Cardiac septum (tissue), 1 donor: ENCODE results near the gene HES3. TPM values are rescaled to one million over a fixed set of nuclear protein-coding genes. Genes with fewer than 3 reads are reported as not detected.

Source experiments
- DNase-seq: peaks from one replicate; pipeline ENCODE4 v3.0.0-alpha.2; 2020; ENCODE audit warnings: low spot score
- intact Hi-C: fragments of 100-400 bp; cut with DNase I; formaldehyde crosslinking; loops from one replicate; pipeline ENCODE4 v1.14.0; 2022
- total RNA-seq: library from RNA; stranded (reverse); fragmentation: NEBNext Ultra II Directional; extraction: Animal tissue kit (Norgen Biotek cat#: 25700); gene quantifications from one replicate; pipeline ENCODE4 v1.2.1, GENCODE V29; 2021
- donor health status: DM: no; HTN: no; CAD: no.

Gene HES3
- total RNA-seq, 1 donor from 2014 or later = not detected

DNA sequence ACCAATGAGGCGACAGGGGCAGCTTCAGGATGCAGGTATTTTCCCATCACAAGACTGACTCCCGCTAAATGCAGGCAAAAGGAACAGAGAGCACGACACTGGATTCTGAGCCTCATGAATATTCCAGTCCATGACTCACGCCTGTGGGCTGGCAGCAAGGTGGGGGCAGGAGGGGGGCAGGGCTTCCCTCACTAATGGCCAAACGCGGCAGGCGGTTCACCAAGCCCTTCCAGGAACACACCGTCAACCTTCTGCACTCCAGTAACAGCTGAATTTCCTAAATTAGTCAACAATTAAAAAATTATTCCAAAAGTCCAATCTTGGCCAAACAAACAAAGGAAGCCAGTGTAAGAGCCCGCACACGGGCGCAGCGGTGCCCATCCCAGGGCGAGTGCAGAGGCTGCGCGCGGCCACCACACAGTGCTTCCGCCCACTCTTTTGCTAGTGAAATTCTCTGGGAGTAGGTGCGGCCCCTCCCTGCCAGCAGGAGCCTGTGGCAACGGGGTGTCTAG, 29.5 kb downstream of the HES3 start:
- intact Hi-C loops = no loop called here
- DNase-seq = no peak

GRCh38 chr1:6274102-6274501, 30.1 kb downstream of the HES3 start:
- intact Hi-C loops = no loop called here
- DNase-seq = no peak

DNA sequence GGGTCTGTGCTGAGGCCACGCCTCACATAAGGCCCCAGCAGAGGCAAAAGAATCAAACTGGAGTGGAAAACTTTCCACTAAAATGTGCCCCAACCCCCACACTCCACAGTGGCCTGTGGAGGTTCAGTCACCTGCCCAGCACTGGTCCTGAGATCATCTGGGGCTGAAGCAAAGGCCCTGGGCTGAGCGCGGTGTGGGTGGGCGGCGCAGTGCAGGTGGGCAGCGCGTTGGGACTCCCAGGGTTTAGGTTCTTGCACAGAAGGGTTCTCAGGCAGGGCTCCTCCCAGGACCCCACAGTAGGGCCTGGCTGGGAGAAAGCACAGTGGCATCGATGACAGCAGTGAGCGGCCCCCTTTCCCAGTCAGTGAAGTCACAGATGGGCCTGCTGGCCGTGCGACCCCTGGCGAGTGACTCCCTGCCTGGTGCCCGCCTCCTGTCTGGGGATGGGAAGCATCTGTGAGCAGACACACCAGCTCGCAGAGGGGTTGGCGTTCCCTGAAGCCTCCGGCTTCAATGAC, 30.7 kb downstream of the HES3 start:
- intact Hi-C loops = no loop called here
- DNase-seq = no peak

- intact Hi-C loops = no loop called here
- DNase-seq = peak; percentile 82
Observed at GRCh38 chr1:6275826-6276782, 32.1 kb downstream of the HES3 start.

DNA sequence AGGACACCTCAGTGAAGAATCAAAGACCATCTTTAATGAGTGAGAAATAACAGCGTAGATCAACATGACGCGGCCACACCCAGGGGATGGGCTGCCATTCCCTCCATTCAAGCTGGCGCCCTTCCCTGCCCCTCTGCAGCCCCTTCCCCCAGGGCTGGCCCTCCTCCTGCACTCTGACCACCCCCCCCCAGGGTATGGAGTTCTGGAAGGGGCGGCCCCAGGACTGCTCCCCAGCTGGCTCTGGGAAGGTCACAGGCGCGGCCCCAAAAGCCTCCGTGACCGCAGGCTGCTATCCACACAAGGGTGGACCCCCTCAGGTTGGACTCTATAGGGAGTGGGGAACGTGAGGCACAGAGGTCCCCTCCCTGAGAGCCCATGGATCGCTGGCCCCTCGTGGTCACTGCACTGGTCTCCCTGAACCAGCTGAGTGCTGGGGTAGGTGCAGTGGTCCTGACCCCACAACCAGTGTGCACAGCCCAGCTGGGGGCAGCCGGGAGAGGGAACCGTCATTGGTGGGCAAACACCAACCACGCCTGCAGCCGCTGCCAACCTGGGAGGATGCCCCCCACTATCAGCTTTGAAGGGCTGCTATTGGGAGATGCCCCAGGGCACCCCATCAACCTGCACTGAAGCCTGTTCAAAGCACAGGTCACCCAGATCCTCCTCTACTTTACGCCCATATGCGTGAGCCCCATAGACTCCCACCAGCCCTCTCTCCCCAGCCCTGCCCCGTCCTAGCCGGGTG, 33.0 kb downstream of the HES3 start:
- DNase-seq = no peak
- intact Hi-C loops = no loop called here

DNA sequence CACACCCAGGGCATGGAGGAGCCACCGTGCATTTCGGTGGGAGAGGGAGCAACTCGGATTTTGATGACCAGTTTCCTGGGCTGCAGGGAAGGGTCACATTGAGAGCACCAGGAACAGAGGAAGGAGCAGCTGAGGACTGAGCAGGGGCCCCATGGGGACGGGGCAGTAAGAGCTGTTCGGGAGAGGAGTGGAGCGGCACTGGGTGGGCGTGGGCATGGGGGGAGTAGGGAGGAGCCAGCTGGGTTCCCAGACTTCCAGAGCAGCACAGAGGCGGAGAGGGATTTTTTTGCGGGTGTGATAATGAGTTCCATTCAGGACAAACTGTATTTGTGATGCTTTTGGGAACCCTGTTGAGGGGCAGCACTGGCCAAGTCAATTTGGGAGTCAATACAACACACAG, 34.3 kb downstream of the HES3 start:
- no peak for DNase-seq
- intact Hi-C loops = no loop called here

- no peak for DNase-seq
- intact Hi-C loops = no loop called here
Observed at GRCh38 chr1:6279066-6279465, 35.1 kb downstream of the HES3 start.

DNA sequence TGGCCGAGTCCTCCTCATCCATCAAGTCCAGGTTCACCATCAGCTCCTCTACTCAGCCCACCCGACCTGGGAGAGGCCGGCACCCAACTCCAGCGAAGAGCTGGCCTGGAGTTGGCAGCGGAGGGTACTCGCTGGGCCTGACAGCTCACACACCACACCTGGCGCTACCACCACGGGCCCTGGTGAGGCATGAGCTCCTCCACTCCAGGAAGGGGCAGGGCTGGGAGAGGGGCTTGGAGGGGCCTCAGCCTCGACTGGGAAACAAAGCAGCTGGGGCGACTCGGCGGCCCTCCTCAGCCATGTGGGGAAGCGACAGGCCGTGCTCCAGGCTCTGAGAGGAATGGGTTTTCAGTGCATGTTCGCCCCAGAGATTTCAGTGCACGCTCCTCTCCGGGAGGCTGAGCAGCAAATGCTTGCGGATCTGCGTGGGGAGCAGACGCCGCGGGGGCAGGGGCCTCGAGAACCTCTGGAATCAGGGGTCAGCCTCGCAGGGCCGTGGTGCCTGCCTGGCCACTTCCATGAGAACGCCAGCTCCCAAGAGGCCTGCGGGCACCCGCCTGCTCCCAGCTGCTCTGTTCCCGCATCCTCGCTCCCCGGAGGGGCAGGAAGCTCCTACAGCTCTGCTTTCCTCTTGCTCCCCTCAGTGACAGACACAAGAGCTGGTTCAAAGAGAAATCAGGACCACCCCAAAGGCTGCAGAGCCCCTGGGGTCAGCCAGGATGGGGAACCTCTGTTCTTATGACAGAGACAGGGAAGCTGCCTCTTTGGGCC, 35.8 kb downstream of the HES3 start:
- intact Hi-C loops = loop anchor here (2.0 kb wide), 1 partner anchor 31 kb away; no protein-coding TSS in a partner anchor

DNA sequence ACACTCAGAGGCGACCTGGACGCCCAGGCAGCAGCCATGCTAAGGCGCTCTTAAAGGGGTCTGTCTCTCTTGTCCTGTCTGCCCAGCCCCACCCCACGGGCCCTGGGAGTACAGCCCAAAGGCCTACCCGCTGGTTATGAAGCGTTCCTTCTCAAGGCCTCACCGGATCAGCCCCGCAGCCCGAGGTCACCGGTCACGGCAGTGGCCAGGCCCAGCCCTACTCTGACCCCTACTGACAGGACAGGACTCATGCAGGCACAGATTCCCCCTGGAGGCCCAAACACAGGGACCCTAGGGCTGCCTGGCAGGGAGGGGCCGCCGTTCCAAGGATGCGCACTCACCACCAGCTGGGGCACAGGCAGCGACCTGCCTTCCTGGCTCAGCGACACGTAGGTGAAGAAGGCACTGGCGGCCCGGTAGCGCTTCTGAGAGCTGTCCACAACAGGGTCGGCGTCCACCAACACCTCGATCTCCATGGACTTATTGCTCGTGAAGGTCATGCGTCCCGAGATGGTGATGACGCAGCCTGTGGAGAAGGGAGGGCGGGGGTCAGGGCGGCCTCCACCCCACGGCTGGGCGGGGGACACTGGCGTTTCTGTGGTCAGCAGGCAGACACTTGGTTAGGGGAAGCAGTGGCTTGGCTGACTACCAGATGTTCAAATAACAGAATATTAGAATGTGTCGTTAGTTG, 36.9 kb downstream of the HES3 start:
- intact Hi-C loops = loop anchor here (2.0 kb wide), 1 partner anchor 32 kb away; no protein-coding TSS in a partner anchor
- DNase-seq = no peak

More for the DNA sequence above, 35.8 kb downstream of the HES3 start:
- DNase-seq = no peak

- intact Hi-C loops = loop anchor here (2.0 kb wide), 1 partner anchor 33 kb away; no protein-coding TSS in a partner anchor
- DNase-seq = no peak
Observed at GRCh38 chr1:6281511-6282402, 37.8 kb downstream of the HES3 start.

DNA sequence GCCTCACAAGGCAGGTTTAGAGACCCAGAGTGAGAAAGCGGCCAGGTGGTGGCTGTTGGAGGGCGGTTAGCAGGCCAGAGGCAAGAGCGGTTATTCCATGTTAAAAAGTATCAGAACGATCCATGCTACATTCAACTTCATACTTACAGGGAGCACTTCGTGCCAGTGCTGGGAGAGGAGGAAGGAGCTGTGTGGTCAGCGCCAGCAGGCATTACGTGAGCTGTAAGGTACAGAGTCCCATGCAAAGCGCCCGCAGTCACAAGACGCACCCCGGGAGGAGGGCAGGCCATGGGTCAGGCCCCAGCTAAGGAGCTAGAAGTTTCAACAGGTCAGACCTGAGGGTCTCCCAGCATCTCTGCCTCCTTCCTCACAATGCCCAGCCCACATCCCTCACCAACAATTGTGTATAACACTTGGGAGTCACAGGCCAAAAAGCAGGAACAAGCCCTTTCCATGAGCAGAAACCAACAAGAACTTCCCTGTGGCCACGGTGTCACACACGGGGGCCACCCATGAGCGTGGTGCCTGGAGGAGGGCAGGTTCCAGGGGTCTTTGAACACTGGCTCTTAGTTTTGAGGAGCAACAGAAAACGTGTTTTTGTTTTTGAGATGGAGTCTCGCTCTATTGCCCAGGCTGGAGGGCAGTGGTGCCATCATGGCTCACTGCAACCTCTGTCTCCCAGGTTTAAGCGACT, 38.7 kb downstream of the HES3 start:
- intact Hi-C loops = no loop called here
- DNase-seq = no peak

- no peak for DNase-seq
- intact Hi-C loops = no loop called here
Observed at GRCh38 chr1:6285336-6285735, 41.4 kb downstream of the HES3 start.

DNA sequence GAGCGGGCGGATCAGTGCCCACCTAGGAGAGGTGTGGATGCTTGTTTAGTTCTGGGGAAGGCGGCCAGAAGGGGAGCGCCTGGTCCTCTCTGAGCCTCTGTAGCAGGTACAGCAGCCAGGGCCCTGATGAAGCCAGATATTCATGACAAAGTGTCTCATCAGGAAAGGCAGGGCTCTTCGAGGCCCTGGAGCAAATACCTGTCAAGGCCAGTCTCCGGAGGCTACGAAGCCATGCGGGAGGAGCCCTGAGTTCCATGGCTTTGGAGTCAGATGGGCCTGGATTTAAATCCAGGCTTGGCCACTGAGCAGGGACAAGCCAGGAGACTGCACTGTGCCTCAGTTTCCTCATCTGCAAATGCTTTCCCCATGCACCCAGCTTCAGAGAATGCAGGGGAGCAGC, 42.3 kb downstream of the HES3 start:
- intact Hi-C loops = no loop called here
- DNase-seq = no peak

GRCh38 chr1:6287029-6287428, 43.0 kb downstream of the HES3 start:
- DNase-seq = no peak
- intact Hi-C loops = no loop called here

GRCh38 chr1:6287431-6287886, 43.5 kb downstream of the HES3 start:
- intact Hi-C loops = no loop called here
- DNase-seq = no peak

GRCh38 chr1:6288026-6288425, 44.0 kb downstream of the HES3 start:
- intact Hi-C loops = no loop called here
- DNase-seq = no peak

DNA sequence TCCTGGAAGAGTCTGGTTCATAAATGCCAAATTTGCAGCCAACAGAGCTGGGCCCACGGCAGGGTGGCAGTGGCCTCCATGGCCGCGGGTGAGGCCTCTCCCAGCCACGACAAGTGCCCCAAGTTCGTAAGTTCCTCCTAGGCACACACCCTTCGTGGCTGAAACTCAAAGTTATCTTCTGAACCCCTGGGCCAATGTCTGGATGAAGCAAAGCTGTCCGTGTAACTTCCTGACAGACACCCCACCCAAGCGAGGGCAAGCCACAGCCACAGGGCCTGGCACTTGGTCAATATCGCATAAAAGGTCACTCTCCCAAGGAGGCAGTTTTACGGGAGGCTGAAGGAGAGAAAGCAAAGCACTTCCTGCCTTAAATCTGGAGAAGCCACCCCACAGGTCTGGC, 44.7 kb downstream of the HES3 start:
- intact Hi-C loops = no loop called here
- no peak for DNase-seq
